ENCODE measurements around the gene MACROD1.

GRCh38 chr11:64076758-64077157 lies 89.2 kb downstream of the MACROD1 start:
- TF ChIP-seq CTCF (IDR thresholded peaks at IDR 0.05; ENCODE audit: low read depth, low read length) (no peak), POLR2A (IDR thresholded peaks at IDR 0.05; ENCODE audit: extremely low read depth, insufficient read length) (no peak), MAX (IDR thresholded peaks at IDR 0.05; ENCODE audit: low read depth, low read length) (no peak)
